NCI-H1436 treated with DMSO at 0.1 percent for 48 hours (cell line): Measurements from ENCODE around the gene MRGPRF.
"Not testable (repeated sequence)": the region's sequence is repeated elsewhere in the genome, so short reads cannot be mapped to it uniquely, and the experiment has no call there.

Experiments used
- DNase-seq: peaks from one replicate; lab custom pipeline; 2025; lab: John Stamatoyannopoulos, UW

The MRGPRF gene

DNA sequence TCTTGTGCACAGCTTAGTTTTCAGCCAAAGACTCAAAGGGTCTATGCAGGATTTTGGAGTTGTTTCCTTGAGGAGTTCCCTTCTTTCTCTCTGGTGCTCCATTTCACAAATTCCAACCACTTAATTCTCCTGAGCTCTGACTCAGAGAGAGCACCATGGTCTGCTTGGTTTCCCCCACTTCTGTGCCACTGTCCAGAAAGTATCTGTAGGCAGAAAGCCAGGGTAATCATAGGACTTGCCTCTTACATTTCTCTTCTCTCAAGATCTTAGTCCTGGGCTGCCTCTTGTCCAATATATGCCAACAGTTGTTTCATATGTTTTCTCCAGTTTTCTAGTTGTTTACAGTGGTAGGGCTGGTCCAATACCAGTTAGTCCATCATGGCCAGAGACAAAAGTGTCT lies 25.8 kb downstream of the MRGPRF start:
- no peak for DNase-seq

DNA sequence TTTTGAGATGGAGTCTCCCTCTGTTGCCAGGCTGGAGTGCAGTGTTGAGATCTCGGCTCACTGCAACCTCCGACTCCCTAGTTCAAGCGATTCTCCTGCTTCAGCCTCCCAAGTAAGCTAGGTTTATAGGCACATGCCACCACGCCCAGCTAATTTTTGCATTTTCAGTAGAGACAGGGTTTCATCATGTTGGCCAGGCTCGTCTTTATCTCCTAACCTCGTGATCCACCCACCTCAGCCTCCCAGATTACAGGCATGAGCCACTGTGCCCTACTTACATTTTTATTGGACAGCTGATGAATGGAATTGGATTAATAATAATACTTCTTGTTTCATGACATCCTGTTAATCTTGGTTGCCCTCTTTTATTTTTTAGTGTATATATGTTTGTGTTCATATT lies 29.2 kb downstream of the MRGPRF start:
- DNase-seq: no peak

DNA sequence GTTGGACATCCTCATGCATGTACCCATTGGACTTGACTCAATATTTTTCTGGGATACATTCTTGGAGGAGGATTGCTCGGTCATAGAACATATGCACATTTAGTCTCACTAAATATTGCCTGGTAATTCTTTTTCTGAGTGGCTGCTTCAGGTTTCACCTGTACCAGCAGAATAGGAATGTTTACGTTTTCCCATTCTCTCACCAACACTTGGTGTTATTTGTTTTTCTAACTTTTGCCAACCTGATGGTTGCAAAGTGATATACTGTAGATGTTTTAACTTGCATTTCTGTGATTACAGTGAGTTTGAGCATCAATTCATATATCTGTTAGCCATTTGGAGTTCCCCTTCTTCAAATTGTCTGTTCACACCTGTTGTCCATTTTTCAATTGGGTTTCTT lies 30.9 kb downstream of the MRGPRF start:
- DNase-seq: no peak

DNA sequence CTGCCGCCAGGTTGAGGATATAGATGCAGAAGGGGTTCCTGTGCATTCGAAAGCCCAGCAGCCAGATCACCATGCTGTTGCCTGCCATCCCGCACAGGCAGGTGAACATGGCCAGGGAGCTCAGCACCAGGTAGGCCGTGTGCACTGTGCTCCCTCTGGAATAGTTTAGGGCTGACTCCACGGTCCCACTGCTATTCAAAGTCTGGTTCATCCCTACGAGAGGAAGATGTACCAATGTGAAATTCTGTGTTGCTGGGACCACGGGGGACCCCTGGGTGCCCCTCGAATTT lies 32.3 kb downstream of the MRGPRF start, which contains the start of gene MRGPRD:
TSS of gene MRGPRD (minus strand) at position 211 of the 290 bp plus-strand sequence. CDS start at position 211, 0 bp downstream.
- DNase-seq: no peak

- no peak for DNase-seq
Measured at GRCh38 chr11:68979931-68980775, 32.9 kb downstream of the MRGPRF start.

- no peak for DNase-seq
Measured at GRCh38 chr11:68978931-68979594, 34.0 kb downstream of the MRGPRF start.

GRCh38 chr11:68978626-68978930 lies 34.5 kb downstream of the MRGPRF start:
- DNase-seq: no peak

- no peak for DNase-seq
Measured at GRCh38 chr11:68977781-68978625, 35.0 kb downstream of the MRGPRF start.

- no peak for DNase-seq
Measured at GRCh38 chr11:68976563-68976962, 36.5 kb downstream of the MRGPRF start.

- DNase-seq: no peak
Measured at GRCh38 chr11:68976095-68976494, 37.0 kb downstream of the MRGPRF start.

- DNase-seq: no peak
Measured at GRCh38 chr11:68974421-68975194, 38.4 kb downstream of the MRGPRF start.

GRCh38 chr11:68973706-68974105 lies 39.3 kb downstream of the MRGPRF start:
- not testable (repeated sequence) for DNase-seq

DNA sequence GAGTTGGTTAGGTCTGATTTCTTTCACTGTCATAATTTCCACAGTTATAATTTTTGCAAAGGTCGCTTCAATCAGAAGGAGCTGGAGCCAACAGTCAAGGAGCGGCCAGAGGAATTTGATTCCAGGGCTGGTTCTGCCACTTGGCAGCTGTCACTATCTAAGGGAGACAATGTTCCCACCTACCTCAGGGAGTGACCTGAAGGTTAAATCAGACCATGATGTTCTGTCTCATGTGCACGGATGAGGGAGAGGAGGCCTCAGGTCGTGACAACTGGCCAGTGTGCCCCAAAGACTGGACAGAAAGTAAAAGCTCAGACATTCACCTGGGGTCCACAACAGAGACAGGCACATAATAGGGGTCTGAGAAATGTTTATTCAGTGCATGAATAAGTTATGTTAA lies 39.8 kb downstream of the MRGPRF start:
- DNase-seq: no peak

DNA sequence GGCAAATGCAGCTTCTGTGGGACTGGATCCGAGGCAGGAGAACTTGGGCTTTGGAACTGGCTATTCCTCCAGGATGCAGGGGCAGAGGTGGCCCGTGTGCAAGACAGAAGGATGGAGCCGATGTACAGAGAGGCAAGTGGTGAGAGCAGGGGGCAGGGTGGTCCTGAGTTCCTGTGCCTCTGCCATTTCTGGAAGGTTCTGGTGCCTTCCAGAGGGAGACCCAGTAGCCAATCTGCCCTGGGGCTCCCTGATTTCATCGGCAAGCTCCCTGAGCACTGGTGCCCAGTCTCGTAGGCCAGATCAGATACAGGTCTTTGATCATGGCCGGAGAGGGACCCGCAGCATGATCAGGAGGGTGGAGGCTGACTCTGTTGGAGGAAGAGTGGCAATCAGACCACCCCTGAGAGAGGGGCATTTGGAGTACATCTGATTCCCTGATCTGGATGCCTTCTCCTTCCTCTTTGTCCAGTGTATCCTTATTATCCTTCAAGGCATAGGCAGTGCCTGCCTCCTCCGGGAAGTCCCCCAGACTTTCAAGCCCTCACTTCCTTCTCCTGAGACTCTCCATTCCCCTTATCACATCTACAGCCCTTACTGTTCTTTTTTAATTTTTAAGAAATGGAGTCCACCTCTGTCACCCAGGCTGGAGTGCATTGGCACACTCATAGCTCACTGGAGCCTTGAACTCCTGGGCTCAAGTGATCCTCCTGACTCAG lies 42.0 kb downstream of the MRGPRF start:
- DNase-seq: no peak

- no peak for DNase-seq
Measured at GRCh38 chr11:68969386-68969785, 43.7 kb downstream of the MRGPRF start.

DNA sequence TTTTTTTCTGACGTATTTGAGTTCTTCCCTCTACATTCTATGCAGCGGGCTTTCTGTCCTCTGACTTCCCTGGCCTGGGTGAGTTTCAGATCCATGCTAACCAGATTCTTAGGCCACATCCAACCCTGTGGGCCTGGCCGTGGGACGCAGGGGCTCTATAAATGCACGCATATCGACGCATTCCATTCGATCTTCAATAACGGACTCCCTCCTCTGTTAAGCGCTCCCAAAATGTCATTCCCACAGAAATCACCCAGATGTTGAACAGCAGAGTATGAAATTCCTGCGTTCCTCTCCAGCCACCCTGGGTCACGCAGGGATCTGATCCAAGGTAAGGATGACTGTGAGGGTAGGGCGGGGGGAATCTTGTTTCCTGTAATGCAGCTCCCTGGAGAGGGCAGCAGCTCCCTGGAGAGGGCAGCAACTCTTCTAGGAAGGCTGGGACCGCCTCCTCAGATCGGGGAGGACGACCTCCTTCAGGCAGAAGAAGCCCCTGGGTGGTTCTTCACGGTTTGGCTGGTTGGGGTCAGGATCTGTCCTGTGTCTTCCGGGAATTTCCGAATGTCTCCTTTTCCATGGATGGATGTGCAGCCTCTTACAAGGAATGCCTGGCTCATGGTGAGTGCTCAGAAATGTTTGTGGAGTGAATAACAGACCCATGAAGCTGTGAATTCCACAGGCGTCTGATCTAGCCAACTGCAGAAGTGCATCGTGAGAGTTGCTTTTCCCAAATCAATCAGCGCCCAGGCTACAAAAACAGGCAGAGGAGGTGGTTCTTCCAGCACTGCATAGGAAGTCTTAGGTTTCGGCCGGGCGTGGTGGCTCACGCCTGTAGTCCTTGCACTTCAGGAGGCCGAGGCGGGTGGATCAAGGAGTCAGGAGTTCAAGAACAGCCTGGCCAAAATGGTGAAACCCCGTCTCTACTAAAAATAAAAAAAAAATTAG lies 44.5 kb downstream of the MRGPRF start:
- no peak for DNase-seq

GRCh38 chr11:68966894-68967780 lies 45.9 kb downstream of the MRGPRF start:
- no peak for DNase-seq

GRCh38 chr11:68965901-68966853 lies 46.9 kb downstream of the MRGPRF start:
- DNase-seq: no peak
